Smooth muscle cell of the coronary artery (primary cell): Measurements from ENCODE around the gene PNPLA2. TPM values are rescaled to one million over a fixed set of nuclear protein-coding genes. Genes with fewer than 3 reads are reported as not detected.

ENCODE experiments used
- total RNA-seq: library from RNA; depleted of rRNA; stranded (reverse); fragments of >200 nt; gene quantifications from 2 replicates; pipeline ENCODE4 v1.2.3, GENCODE V29; 2014; ENCODE audit warnings: low replicate concordance

Gene PNPLA2, protein sequence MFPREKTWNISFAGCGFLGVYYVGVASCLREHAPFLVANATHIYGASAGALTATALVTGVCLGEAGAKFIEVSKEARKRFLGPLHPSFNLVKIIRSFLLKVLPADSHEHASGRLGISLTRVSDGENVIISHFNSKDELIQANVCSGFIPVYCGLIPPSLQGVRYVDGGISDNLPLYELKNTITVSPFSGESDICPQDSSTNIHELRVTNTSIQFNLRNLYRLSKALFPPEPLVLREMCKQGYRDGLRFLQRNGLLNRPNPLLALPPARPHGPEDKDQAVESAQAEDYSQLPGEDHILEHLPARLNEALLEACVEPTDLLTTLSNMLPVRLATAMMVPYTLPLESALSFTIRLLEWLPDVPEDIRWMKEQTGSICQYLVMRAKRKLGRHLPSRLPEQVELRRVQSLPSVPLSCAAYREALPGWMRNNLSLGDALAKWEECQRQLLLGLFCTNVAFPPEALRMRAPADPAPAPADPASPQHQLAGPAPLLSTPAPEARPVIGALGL
- total RNA-seq: 17.1 and 21.4 TPM in 2 replicates

GRCh38 chr11:818396-819128 lies at the start of gene PNPLA2:
Gene PNPLA2, plus strand, starts transcription at chr11:818914. Its CDS starts 805 bp downstream, at chr11:819719.

GRCh38 chr11:777288-778255 lies 41.1 kb upstream of the PNPLA2 start, which contains the start of gene GATD1:
Gene GATD1, minus strand, starts transcription at chr11:777487. Its CDS starts 25 bp downstream, at chr11:777462.

DNA sequence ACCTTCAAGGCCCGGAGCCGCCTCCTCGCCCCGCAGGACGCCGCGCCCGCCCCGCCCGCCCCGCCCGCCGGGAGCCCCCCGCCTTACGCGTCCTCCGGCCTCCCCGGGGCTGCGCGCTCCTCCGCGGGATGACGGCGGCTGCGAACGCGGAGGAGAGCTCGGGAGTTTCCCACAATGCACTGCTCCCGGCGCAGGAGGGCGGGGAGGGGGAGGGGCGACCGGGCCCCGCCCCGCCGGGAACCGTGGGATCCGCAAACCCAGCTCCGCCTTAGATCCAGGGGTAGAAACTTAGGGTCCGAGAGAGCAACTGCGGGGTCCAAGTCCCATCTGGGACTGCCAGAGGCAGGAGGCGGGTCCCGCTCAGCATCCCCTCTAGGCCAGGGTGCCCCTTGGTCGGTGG lies 28.8 kb upstream of the PNPLA2 start, which contains the start of gene CEND1:
Gene CEND1, minus strand, starts transcription at position 148 of the 400 bp plus-strand sequence. CDS start 1,514 bp downstream, outside the sequence.

DNA sequence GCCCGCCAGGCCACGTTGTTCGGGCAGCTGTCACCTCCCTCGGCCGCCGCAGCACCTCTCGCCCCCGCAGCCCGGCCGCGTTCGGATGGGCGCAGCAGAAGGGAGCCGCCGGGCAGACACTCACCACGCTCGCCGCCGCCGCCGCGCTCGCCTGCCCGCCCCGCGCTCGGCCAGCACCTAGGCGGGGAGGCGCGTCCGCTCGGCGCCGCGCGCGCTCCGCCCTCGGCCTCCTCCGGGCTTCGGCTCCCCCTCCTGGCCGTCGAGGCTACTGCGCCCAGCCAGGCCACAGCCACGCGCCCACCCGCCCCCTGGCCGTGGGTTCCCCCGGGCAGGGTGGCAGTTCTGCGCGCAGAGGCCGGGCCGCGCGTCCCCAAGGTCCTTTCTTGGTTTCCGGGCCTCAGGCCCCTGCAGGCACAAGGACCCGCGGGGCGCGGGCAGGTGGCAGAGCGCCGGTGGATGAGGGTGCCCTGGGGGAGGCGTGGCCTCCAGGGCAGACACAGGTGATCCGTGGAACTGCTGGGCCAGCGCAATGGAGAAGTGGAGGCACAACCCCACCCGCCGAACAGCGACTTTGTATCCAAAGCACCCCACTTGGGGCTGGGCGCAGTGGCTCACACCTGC lies 20.5 kb upstream of the PNPLA2 start, which contains the start of gene SLC25A22:
Gene SLC25A22, minus strand, starts transcription at position 189 of the 621 bp plus-strand sequence. CDS start 3,275 bp downstream, outside the sequence.

DNA sequence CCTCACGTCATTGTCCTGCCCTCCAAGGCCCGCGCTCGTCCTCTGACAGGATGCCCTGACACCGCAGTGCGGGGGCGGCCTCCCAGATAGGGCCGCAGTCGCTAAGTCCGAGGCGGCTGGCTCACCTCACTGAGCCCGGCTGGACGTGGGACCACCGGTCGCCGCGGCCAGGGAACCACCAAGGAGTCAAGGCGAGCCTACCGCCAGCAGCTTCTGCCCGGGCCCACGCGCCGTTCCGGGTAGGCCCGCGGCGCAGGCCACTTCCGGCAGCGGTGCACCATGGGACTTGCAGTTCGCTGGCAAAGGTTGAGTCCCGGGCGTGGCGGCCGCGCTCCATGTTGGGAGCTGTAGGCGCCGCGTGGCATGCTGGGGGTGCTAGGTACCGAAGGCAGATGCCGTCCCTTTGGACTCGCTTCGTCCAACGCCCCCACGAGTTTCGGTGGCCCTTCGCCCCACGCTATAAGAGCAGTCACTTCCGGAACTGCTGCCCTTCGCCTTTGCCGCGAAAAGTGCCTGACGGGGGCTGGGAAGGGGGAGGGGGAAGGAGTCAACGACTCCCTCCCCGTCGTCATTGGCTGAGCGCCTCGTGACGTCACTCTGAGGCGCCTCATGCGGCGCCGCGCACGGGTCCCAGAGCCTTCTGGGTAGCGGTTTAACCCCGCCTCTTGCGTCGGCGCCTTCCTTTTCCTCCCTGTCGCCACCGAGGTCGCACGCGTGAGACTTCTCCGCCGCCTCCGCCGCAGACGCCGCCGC lies 9.3 kb upstream of the PNPLA2 start, which contains the start of gene RPLP2:
Gene RPLP2, plus strand, starts transcription at position 681 of the 753 bp plus-strand sequence. CDS start 268 bp downstream, outside the sequence.

DNA sequence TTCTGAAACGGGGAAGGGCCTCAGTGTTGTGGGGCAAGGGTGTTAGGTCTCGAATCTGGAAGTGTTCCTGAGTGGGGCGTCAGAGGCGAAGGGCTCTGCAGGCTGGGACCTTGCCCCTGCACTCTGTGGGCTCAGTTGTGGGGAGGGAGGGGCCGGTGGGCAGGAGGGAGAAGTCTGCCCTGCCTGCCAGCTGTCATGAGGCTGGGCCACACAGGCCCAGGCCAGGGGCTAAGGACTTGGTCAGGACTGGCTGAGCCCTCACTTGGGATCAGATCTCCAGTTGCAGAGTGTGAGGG lies 9.1 kb downstream of the PNPLA2 start, which contains the start of gene CRACR2B:
Gene CRACR2B, plus strand, starts transcription at position 23 of the 296 bp plus-strand sequence. CDS start 689 bp downstream, outside the sequence.

GRCh38 chr11:832529-833113 lies 13.9 kb downstream of the PNPLA2 start, which contains the start of gene CD151:
Gene CD151, plus strand, starts transcription at chr11:832952. Its CDS starts 3,118 bp downstream, at chr11:836070.

GRCh38 chr11:842370-843002 lies 23.8 kb downstream of the PNPLA2 start, which contains the start of the genes POLR2L and TSPAN4:
Gene POLR2L, minus strand, starts transcription at chr11:842529. Its CDS starts 21 bp downstream, at chr11:842508.
Gene TSPAN4, plus strand, starts transcription at chr11:842852. Its CDS starts 7,453 bp downstream, at chr11:850305.

Other genes with a start within 250 kb of the PNPLA2 start
- gene PHRF1, start 242.4 kb upstream of the PNPLA2 start, total RNA-seq: 16.6 and 19.2 TPM in 2 replicates
- 3.7 and 7.7 TPM in 2 replicates for gene IRF7, start 203.0 kb upstream of the PNPLA2 start, total RNA-seq
- not detected in 2 replicates for gene CDHR5, start 194.0 kb upstream of the PNPLA2 start, total RNA-seq
- not detected in 2 replicates for gene SCT, start 191.7 kb upstream of the PNPLA2 start, total RNA-seq
- not detected in 2 replicates for gene DRD4, start 181.6 kb upstream of the PNPLA2 start, total RNA-seq
- 29.6 and 31.8 TPM in 2 replicates for gene DEAF1, start 123.7 kb upstream of the PNPLA2 start, total RNA-seq
- 2.9 and 5.7 TPM in 2 replicates for gene TMEM80, start 123.1 kb upstream of the PNPLA2 start, total RNA-seq
- 44.3 and 83.2 TPM in 2 replicates for gene EPS8L2, start 112.7 kb upstream of the PNPLA2 start, total RNA-seq
- gene TALDO1, start 71.5 kb upstream of the PNPLA2 start, total RNA-seq: 69.4 and 177 TPM in 2 replicates
- gene GATD1, start 41.4 kb upstream of the PNPLA2 start, total RNA-seq: 17.4 and 20.2 TPM in 2 replicates
- 0.23 TPM in 1 of 2 replicates, not detected in the other for gene CEND1, start 28.8 kb upstream of the PNPLA2 start, total RNA-seq
- 5.1 and 21.5 TPM in 2 replicates for gene SLC25A22, start 20.6 kb upstream of the PNPLA2 start, total RNA-seq
- gene PIDD1, start 13.7 kb upstream of the PNPLA2 start, total RNA-seq: 3.4 and 4.0 TPM in 2 replicates
- gene RPLP2, start 8.9 kb upstream of the PNPLA2 start, total RNA-seq: 397 and 872 TPM in 2 replicates
- gene CRACR2B, start 9.0 kb downstream of the PNPLA2 start, total RNA-seq: 0.45 and 0.70 TPM in 2 replicates
- gene CD151, start 14.0 kb downstream of the PNPLA2 start, total RNA-seq: 669 and 785 TPM in 2 replicates
- gene POLR2L, start 23.6 kb downstream of the PNPLA2 start, total RNA-seq: 262 and 474 TPM in 2 replicates
- 102 and 297 TPM in 2 replicates for gene TSPAN4, start 23.9 kb downstream of the PNPLA2 start, total RNA-seq
- gene CHID1, start 91.9 kb downstream of the PNPLA2 start, total RNA-seq: 44.0 and 50.9 TPM in 2 replicates
- 19.6 and 28.2 TPM in 2 replicates for gene AP2A2, start 107.0 kb downstream of the PNPLA2 start, total RNA-seq
- not detected in 2 replicates for gene MUC6, start 217.8 kb downstream of the PNPLA2 start, total RNA-seq